Measurements from ENCODE around the gene SPNS1. TPM values are rescaled to one million over a fixed set of nuclear protein-coding genes. Genes with fewer than 3 reads are reported as not detected.
"Not testable (repeated sequence)": the region's sequence is repeated elsewhere in the genome, so short reads cannot be mapped to it uniquely, and the experiment has no call there.

Gene SPNS1
- total RNA-seq, 1 donor from 2014 or later, result 26.0 TPM

- no peak for DNase-seq (ENCODE audit: low read depth in 2 of 2)
These were observed 12.7 kb downstream of the SPNS1 start for GRCh38 chr16:28987170-28987853.

GRCh38 chr16:28989363-28989762 is 14.8 kb downstream of the SPNS1 start:
- DNase-seq (ENCODE audit: low read depth in 2 of 2), result no peak

- DNase-seq (ENCODE audit: low read depth in 2 of 2), result no peak
These were observed 15.9 kb downstream of the SPNS1 start for GRCh38 chr16:28990375-28991040.

- DNase-seq (ENCODE audit: low read depth in 2 of 2), result no peak
These were observed 17.1 kb downstream of the SPNS1 start for GRCh38 chr16:28991687-28992086.

- DNase-seq (ENCODE audit: low read depth in 2 of 2), result no peak
These were observed 17.9 kb downstream of the SPNS1 start for GRCh38 chr16:28992496-28992895.

GRCh38 chr16:28998837-28999236 is 24.3 kb downstream of the SPNS1 start:
- DNase-seq (ENCODE audit: low read depth in 2 of 2), result no peak

GRCh38 chr16:28999577-28999976 is 25.0 kb downstream of the SPNS1 start:
- DNase-seq (ENCODE audit: low read depth in 2 of 2), result no peak

- DNase-seq (ENCODE audit: low read depth in 2 of 2), result no peak
These were observed 25.4 kb downstream of the SPNS1 start for GRCh38 chr16:29000019-29000418.

- DNase-seq (ENCODE audit: low read depth in 2 of 2), result not testable (repeated sequence)
These were observed 30.0 kb downstream of the SPNS1 start for GRCh38 chr16:29004496-29005139.

- DNase-seq (ENCODE audit: low read depth in 2 of 2), result peak in 1 of 2 donors; percentile 52
These were observed 33.4 kb downstream of the SPNS1 start for GRCh38 chr16:29007730-29008593.

- DNase-seq (ENCODE audit: low read depth in 2 of 2), result no peak
These were observed 34.7 kb downstream of the SPNS1 start for GRCh38 chr16:29009050-29009837.

GRCh38 chr16:29009838-29010166 is 35.2 kb downstream of the SPNS1 start:
- no peak for DNase-seq (ENCODE audit: low read depth in 2 of 2)

- DNase-seq (ENCODE audit: low read depth in 2 of 2), result no peak
These were observed 36.5 kb downstream of the SPNS1 start for GRCh38 chr16:29011112-29011511.

GRCh38 chr16:29011851-29012250 is 37.3 kb downstream of the SPNS1 start:
- no peak for DNase-seq (ENCODE audit: low read depth in 2 of 2)

GRCh38 chr16:29012913-29013553 is 38.5 kb downstream of the SPNS1 start:
- DNase-seq (ENCODE audit: low read depth in 2 of 2), result no peak

GRCh38 chr16:29014561-29015069 is 40.0 kb downstream of the SPNS1 start:
- no peak for DNase-seq (ENCODE audit: low read depth in 2 of 2)

- DNase-seq (ENCODE audit: low read depth in 2 of 2), result no peak
These were observed 47.6 kb downstream of the SPNS1 start for GRCh38 chr16:29022196-29022595.

GRCh38 chr16:29023279-29024277 is 49.0 kb downstream of the SPNS1 start:
- no peak for DNase-seq (ENCODE audit: low read depth in 2 of 2)

- no peak for DNase-seq (ENCODE audit: low read depth in 2 of 2)
These were observed 49.7 kb downstream of the SPNS1 start for GRCh38 chr16:29024278-29024677.

Data from lung microvascular endothelial cell (primary cell).